ENCODE data around the gene PSAPL1.
A peak's percentile ranks its signal among the peaks of the same experiment; 100 is the strongest.

Gene PSAPL1

GRCh38 chr4:7434766-7435150 lies at the start of gene PSAPL1:
Gene PSAPL1, minus strand, starts transcription at chr4:7434930. Its CDS starts 51 bp downstream, at chr4:7434879.
- DNase-seq, result peak; percentile 19 to 56

- DNase-seq, result no peak
Observed at GRCh38 chr4:7481227-7481626, 46.5 kb upstream of the PSAPL1 start.

GRCh38 chr4:7480423-7480822 lies 45.7 kb upstream of the PSAPL1 start:
- no peak for DNase-seq

- no peak for DNase-seq
Observed at GRCh38 chr4:7478665-7479064, 43.9 kb upstream of the PSAPL1 start.

GRCh38 chr4:7477695-7478094 lies 43.0 kb upstream of the PSAPL1 start:
- no peak for DNase-seq

- DNase-seq, result no peak
Observed at GRCh38 chr4:7476820-7477219, 42.1 kb upstream of the PSAPL1 start.

GRCh38 chr4:7475207-7475606 lies 40.5 kb upstream of the PSAPL1 start:
- DNase-seq, result no peak

GRCh38 chr4:7474320-7474719 lies 39.6 kb upstream of the PSAPL1 start:
- DNase-seq, result no peak

GRCh38 chr4:7473081-7473480 lies 38.4 kb upstream of the PSAPL1 start:
- DNase-seq, result no peak

GRCh38 chr4:7472442-7473013 lies 37.8 kb upstream of the PSAPL1 start:
- no peak for DNase-seq

- DNase-seq, result no peak
Observed at GRCh38 chr4:7470522-7471128, 35.9 kb upstream of the PSAPL1 start.

- no peak for DNase-seq
Observed at GRCh38 chr4:7470111-7470510, 35.4 kb upstream of the PSAPL1 start.

- no peak for DNase-seq
Observed at GRCh38 chr4:7469023-7469422, 34.3 kb upstream of the PSAPL1 start.

GRCh38 chr4:7467471-7467870 lies 32.7 kb upstream of the PSAPL1 start:
- DNase-seq, result no peak

GRCh38 chr4:7466904-7467303 lies 32.2 kb upstream of the PSAPL1 start:
- DNase-seq, result no peak

- no peak for DNase-seq
Observed at GRCh38 chr4:7466215-7466614, 31.5 kb upstream of the PSAPL1 start.

GRCh38 chr4:7465017-7465416 lies 30.3 kb upstream of the PSAPL1 start:
- no peak for DNase-seq

- no peak for DNase-seq
Observed at GRCh38 chr4:7464259-7464655, 29.5 kb upstream of the PSAPL1 start.

GRCh38 chr4:7463566-7464258 lies 29.0 kb upstream of the PSAPL1 start:
- no peak for DNase-seq

- peak in 1 of 2 experiments; percentile 38 for DNase-seq
Observed at GRCh38 chr4:7462509-7462971, 27.8 kb upstream of the PSAPL1 start.

- DNase-seq, result no peak
Observed at GRCh38 chr4:7461230-7461629, 26.5 kb upstream of the PSAPL1 start.

GRCh38 chr4:7460566-7460965 lies 25.8 kb upstream of the PSAPL1 start:
- no peak for DNase-seq

- no peak for DNase-seq
Observed at GRCh38 chr4:7459471-7459870, 24.7 kb upstream of the PSAPL1 start.

GRCh38 chr4:7458477-7458876 lies 23.7 kb upstream of the PSAPL1 start:
- no peak for DNase-seq

- DNase-seq, result no peak
Observed at GRCh38 chr4:7458066-7458425, 23.3 kb upstream of the PSAPL1 start.

All from NCI-H187 (cell line).